Neural progenitor cell (in vitro differentiated cells): ENCODE data around the gene RNF103.

Source experiments
- CTCF ChIP-seq: fragments of 200-600 bp; sonication (generic); IDR thresholded peaks from 2 replicates; pipeline ENCODE4 v1.5.1; 2017; ENCODE audit warnings: antibody characterized with exemption, mild to moderate bottlenecking
- EZH2 ChIP-seq: fragments of 200-600 bp; sonication (generic); IDR thresholded peaks from 2 replicates; pipeline ENCODE4 v1.6.1; 2017; ENCODE audit warnings: antibody characterized with exemption, mild to moderate bottlenecking, moderate library complexity
- EZH2phosphoT487 ChIP-seq: fragments of 200-600 bp; sonication (generic); IDR thresholded peaks from 2 replicates; pipeline ENCODE4 v1.6.1; 2017; ENCODE audit warnings: antibody characterized with exemption

- TF ChIP-seq CTCF (no peak), EZH2 (no peak), EZH2phosphoT487 (no peak)
Measured at GRCh38 chr2:86562922-86563649, 60.6 kb downstream of the RNF103 start, which contains the start of gene CHMP3.
